Neural cell (in vitro differentiated cells): ENCODE measurements around the gene CCDC159.

Source experiments
- EZH2 ChIP-seq: fragments of 200-600, 300-800 bp; shearing (Covaris generic), sonication (generic); IDR thresholded peaks from 2 replicates; pipeline ENCODE4 v1.6.1; 2014; ENCODE audit warnings: antibody characterized with exemption, low read length, borderline replicate concordance, mild to moderate bottlenecking; ENCODE audit not compliant: insufficient read depth, poor library complexity, severe bottlenecking
- TAF1 ChIP-seq: IDR thresholded peaks from 2 replicates; pipeline ENCODE4 v1.6.1; 2012; ENCODE audit warnings: low read depth
- TF ChIP-seq, protein P1 (sequence below): fragments of 450-650 bp; IDR thresholded peaks from 2 replicates; pipeline ENCODE4 v1.5.1; 2014; ENCODE audit warnings: antibody characterized with exemption, mild to moderate bottlenecking, moderate library complexity; ENCODE audit not compliant: poor library complexity, severe bottlenecking

- TF ChIP-seq TAF1 (no peak), EZH2 (no peak)
- TF ChIP-seq, protein P1, sequence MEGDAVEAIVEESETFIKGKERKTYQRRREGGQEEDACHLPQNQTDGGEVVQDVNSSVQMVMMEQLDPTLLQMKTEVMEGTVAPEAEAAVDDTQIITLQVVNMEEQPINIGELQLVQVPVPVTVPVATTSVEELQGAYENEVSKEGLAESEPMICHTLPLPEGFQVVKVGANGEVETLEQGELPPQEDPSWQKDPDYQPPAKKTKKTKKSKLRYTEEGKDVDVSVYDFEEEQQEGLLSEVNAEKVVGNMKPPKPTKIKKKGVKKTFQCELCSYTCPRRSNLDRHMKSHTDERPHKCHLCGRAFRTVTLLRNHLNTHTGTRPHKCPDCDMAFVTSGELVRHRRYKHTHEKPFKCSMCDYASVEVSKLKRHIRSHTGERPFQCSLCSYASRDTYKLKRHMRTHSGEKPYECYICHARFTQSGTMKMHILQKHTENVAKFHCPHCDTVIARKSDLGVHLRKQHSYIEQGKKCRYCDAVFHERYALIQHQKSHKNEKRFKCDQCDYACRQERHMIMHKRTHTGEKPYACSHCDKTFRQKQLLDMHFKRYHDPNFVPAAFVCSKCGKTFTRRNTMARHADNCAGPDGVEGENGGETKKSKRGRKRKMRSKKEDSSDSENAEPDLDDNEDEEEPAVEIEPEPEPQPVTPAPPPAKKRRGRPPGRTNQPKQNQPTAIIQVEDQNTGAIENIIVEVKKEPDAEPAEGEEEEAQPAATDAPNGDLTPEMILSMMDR: no peak
These were observed 18.1 kb downstream of the CCDC159 start for GRCh38 chr19:11364296-11364904.
